Skeletal muscle tissue (tissue), 2 donors: ENCODE data around the gene PTGES3. TPM values are rescaled to one million over a fixed set of nuclear protein-coding genes. Genes with fewer than 3 reads are reported as not detected.

Source experiments
- small RNA-seq: library from RNA; depleted of rRNA; stranded (forward); fragments of <200 nt; gene quantifications from one replicate; pipeline ENCODE3, GENCODE V24; 2014
- total RNA-seq: library from RNA; depleted of rRNA; stranded (reverse); fragments of >200 nt; gene quantifications from one replicate; pipeline ENCODE4 v1.2.3, GENCODE V29; 2014

The PTGES3 gene
- total RNA-seq, 1 donor from 2014 or later: 85.1 TPM

Small RNA genes lying within 50 kb of the gene (small RNA-seq; reads per million reads assigned to genes)
- gene RN7SL809P (not detected), gene SNORD59A (2,810 reads per million, percentile 99 among the genes with 10 or more reads in this experiment)

Other genes with a start within 250 kb of the PTGES3 start
- gene TIMELESS, start 238.9 kb downstream of the PTGES3 start, total RNA-seq: 5.2 TPM
- gene MIP, start 233.6 kb downstream of the PTGES3 start, total RNA-seq: not detected
- 2.1 TPM for gene SPRYD4, start 219.7 kb downstream of the PTGES3 start, total RNA-seq
- not detected for gene GLS2, start 200.1 kb downstream of the PTGES3 start, total RNA-seq
- 12.5 TPM for gene RBMS2, start 166.5 kb downstream of the PTGES3 start, total RNA-seq
- gene BAZ2A, start 58.0 kb downstream of the PTGES3 start, total RNA-seq: 18.8 TPM
- gene ATP5F1B, start 42.3 kb downstream of the PTGES3 start, total RNA-seq: 580 TPM
- gene NACA, start 37.0 kb upstream of the PTGES3 start, total RNA-seq: 910 TPM
- 14.6 TPM for gene PRIM1, start 64.0 kb upstream of the PTGES3 start, total RNA-seq
- not detected for gene HSD17B6, start 75.0 kb upstream of the PTGES3 start, total RNA-seq
- gene SDR9C7, start 246.1 kb upstream of the PTGES3 start, total RNA-seq: not detected